AG09309 (cell line): Measurements from ENCODE around the gene EYA3.

Experiments
- DNase-seq: peaks from one replicate; pipeline ENCODE4 v3.0.0-alpha.2; 2010; ENCODE audit warnings: low read depth
- H3K4me3 ChIP-seq: 2 replicates; pipeline ENCODE4 v1.5.1; 2011; ENCODE audit warnings: mild to moderate bottlenecking, low read depth, low read length, moderate library complexity; ENCODE audit not compliant: control insufficient read depth
- CTCF ChIP-seq: IDR thresholded peaks from 2 replicates; pipeline ENCODE4 v1.5.1; 2011; ENCODE audit warnings: mild to moderate bottlenecking, low read depth, low read length, inconsistent platforms; ENCODE audit not compliant: insufficient read depth, control insufficient read depth; ENCODE audit errors: missing control alignments

The EYA3 gene

GRCh38 chr1:28132171-28133167 lies 44.1 kb upstream of the EYA3 start:
- no peak for TF ChIP-seq CTCF
- no peak overlapping the region for H3K4me3 ChIP-seq
- DNase-seq: no peak

- no peak overlapping the region for H3K4me3 ChIP-seq
- no peak for DNase-seq
- no peak for TF ChIP-seq CTCF
Observed at GRCh38 chr1:28130901-28131300, 42.5 kb upstream of the EYA3 start.

GRCh38 chr1:28129150-28129549 lies 40.7 kb upstream of the EYA3 start:
- no peak for TF ChIP-seq CTCF
- H3K4me3 ChIP-seq: no peak overlapping the region
- DNase-seq: no peak

GRCh38 chr1:28127617-28128257 lies 39.3 kb upstream of the EYA3 start:
- H3K4me3 ChIP-seq: no peak overlapping the region
- TF ChIP-seq CTCF: no peak
- DNase-seq: no peak

- no peak overlapping the region for H3K4me3 ChIP-seq
- DNase-seq: no peak
- no peak for TF ChIP-seq CTCF
Observed at GRCh38 chr1:28126783-28127490, 38.5 kb upstream of the EYA3 start.

GRCh38 chr1:28126212-28126611 lies 37.8 kb upstream of the EYA3 start:
- no peak overlapping the region for H3K4me3 ChIP-seq
- TF ChIP-seq CTCF: no peak
- DNase-seq: no peak
